HG02642 (cell line): ENCODE measurements around the gene TGM5.
"Not testable (repeated sequence)": the region's sequence is repeated elsewhere in the genome, so short reads cannot be mapped to it uniquely, and the experiment has no call there.

Experiments used
- ATAC-seq: cut with Tn5 transposase; IDR thresholded peaks from one replicate; pipeline ENCODE4 v1.9.1; 2021; ENCODE audit warnings: mild to moderate bottlenecking; ENCODE audit not compliant: unreplicated experiment, poor library complexity

Gene TGM5

DNA sequence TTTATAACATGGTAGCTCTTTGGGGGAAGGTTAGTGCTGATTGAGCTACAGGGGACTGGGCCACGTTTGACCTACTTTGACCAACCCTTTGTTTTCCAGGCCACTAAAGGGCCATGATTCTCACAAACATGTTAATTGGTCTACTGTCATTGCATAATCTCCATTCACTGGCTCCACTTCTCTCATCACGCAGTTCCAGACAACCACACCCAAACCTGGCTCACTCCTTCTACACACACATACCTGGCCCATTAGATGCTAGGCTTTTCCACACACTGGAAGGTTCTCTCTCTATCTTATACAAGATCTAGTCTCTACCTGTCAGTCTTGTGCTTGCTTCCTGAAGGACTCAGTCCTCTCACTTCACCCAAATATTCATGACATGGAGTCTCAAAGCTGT, 15.9 kb downstream of the TGM5 start:
- no peak for ATAC-seq

DNA sequence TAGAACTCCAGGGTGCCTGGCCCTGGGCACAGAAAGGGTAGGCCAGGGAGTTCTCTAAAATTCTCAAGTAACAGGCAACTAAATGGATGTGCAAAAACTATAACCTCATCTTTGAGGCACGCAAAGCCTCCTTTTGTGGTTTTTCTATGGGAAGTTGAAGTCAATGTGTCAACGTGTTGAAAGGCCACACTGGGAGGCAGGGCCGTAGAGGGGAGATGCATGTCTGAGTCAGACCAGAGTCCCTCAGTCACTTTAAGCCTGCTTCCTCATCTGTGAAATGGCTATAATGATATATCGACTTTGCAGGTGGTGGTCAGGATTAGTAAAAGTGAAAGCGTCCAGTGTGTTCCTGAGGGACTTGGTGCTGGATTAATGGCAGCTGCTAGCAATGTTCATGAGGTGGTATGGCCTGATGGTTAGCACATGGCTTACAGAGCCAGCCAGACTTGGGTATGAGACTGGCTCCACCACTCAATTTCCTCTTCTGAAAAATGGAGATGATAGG, 17.0 kb downstream of the TGM5 start:
- peak; percentile 44 for ATAC-seq

GRCh38 chr15:43249236-43249635, 17.5 kb downstream of the TGM5 start:
- ATAC-seq = peak; percentile 7

GRCh38 chr15:43246261-43246774, 20.4 kb downstream of the TGM5 start:
- no peak for ATAC-seq

GRCh38 chr15:43244092-43244491, 22.6 kb downstream of the TGM5 start:
- ATAC-seq = no peak

DNA sequence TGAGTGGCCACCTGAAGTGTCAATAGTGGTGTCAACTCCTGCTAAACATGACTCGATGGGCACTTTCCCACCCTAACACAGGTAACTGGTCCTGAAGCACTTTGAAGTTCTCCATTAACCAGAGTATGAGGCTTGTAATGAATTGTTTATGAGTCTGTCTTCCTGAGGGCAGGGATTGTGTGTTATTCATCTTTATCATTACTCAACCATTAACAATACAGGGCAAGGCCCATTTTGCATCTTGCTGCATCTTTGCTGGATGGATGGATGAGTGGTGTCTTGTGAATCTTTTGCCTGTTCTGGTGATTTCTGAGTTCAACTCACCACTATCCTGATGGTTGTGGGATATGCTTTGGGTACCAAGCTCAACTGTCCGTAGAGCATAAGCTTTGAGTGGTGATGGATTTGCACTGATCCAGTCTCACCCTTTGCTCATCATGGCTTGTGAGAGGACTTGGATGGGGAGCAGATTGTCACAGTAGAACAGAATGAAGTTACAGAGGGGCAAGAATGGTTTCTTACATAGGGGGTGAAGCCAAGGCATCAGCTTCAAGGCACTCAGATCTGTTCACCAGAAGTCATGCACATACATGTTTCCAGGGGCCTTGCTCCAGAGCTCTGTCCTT, 23.6 kb downstream of the TGM5 start:
- ATAC-seq = no peak

DNA sequence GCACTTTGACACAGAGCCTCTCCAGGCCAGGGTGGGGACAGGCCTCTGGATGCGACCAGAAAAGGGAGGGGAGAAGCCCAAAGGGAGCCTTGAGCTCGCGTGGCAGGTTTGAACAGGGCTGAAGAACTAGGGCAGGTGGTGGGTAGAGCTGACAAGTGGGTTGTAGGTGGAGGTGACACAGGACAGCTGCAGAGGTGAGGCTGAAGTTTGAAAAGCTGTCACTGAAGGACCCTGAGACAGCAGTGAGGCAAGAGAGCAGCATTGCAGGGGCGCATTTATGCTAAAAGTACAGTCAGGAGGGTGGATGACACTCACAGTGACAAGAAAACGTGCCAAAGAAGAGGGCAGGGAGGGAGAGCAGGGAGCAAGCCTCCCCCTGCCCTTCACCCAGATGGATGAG, 24.1 kb downstream of the TGM5 start:
- no peak for ATAC-seq

- no peak for ATAC-seq
Measured at GRCh38 chr15:43241100-43241499, 25.6 kb downstream of the TGM5 start.

GRCh38 chr15:43239732-43240491, 26.8 kb downstream of the TGM5 start:
- no peak for ATAC-seq

DNA sequence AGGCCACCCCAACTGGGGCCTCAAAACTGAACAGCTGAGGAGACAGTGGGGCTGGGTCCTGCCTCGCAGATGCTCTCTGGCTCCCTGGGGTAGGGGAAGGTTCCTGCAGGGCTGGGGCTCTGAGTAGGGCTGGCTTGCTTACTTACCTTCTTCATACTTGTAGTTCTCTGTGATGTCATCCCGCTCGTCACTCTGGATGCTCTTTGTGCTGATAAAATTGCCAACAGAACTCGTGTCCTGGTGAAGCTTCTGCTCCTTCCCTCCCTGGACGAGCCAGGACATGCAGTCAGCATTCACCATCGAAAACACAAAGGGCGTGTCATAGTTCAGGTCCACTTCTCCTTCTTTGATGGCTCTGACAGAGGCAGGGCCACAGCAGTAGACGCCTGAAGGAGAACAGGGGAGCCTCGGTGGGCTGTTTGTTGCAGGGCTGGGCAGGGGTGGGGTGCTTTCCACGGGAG, 28.0 kb downstream of the TGM5 start:
- ATAC-seq = no peak

- ATAC-seq = no peak
Measured at GRCh38 chr15:43237842-43238470, 28.8 kb downstream of the TGM5 start.

GRCh38 chr15:43235536-43235935, 31.2 kb downstream of the TGM5 start:
- ATAC-seq = no peak

DNA sequence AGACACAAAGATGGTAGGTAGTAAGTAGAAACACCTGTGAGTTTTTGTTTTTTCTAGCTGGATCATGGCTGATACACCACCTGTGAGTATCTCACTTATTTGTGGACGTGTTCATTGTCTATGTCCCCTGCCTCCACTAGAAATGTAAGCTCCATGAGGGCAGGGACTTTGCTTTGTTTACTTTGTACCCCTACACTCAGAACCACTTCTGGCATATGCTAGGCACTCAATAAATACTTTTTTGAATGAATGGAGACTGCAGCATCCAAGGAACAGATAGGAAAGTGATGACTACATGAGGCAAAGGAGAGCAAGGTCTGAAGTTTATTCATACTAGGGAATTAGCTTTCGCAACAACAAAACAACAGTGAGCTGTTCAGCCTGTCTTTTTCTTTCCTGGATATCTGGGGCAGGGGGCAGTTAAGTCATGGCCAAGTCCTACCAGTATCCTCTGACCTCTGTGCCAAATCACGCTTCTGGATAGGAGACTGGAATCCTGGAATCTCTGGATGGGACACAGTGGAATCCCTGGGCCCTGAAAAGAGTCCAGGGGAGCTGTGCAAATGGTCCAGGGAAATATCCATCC, 34.3 kb downstream of the TGM5 start:
- no peak for ATAC-seq

DNA sequence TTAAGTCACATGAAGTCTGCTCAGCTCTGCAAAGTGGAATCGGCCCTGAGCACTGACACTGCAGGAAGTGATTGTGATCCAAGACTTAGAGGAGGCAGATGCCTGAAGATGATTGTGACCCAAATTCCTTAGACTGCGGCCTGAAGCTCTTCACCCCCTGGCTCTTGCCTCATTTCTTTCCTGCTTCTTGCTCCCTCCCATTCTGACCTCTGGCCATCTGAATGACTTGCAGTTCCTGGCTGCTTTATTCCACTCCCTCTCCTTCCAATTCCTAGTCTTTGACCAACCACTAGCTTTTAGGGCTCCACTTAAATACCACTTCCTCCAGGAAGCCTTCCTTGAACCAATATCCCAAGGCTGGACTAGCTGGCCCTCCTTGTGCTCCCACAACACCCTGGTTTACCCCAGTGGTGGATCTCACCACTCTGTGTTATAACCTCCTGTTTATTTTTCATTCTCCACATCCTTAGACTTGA, 36.0 kb downstream of the TGM5 start:
- no peak for ATAC-seq

- no peak for ATAC-seq
Measured at GRCh38 chr15:43229977-43230376, 36.8 kb downstream of the TGM5 start.

GRCh38 chr15:43226436-43227305, 40.1 kb downstream of the TGM5 start:
- ATAC-seq = no peak

DNA sequence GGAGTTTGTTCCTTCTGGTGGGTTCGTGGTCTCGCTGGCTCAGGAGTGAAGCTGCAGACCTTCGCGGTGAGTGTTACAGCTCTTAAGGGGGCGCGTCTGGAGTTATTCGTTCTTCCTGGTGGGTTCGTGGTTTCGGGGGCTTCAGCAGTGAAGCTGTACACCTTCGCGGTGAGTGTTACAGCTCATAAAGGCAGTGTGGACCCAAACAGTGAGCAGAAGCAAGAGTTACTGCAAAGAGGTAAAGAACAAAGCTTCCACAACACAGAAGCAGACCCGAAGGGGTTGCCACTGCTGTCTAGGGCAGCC, 40.8 kb downstream of the TGM5 start:
- ATAC-seq = not testable (repeated sequence)

GRCh38 chr15:43225201-43225949, 41.4 kb downstream of the TGM5 start:
- no peak for ATAC-seq

GRCh38 chr15:43221422-43221821, 45.3 kb downstream of the TGM5 start:
- ATAC-seq = no peak
